Lower leg skin (tissue), 3 donors: Measurements from ENCODE around the gene APP.

Experiments used
- CTCF ChIP-seq, 3 donors: fragments of 450-650 bp; IDR thresholded peaks; one replicate each; pipeline ENCODE4 v1.5.1; 2016; ENCODE audit warnings: antibody characterized with exemption in 3 of 3, mild to moderate bottlenecking in 3 of 3, moderate library complexity in 2 of 3
- POLR2A ChIP-seq, 2 donors: fragments of 450-650 bp; IDR thresholded peaks; one replicate each; pipeline ENCODE4 v1.6.1; 2016 to 2017; ENCODE audit warnings: antibody characterized with exemption in 2 of 2, mild to moderate bottlenecking in 1 of 2, moderate library complexity in 1 of 2

GRCh38 chr21:26140164-26140579 is 30.4 kb downstream of the APP start:
- TF ChIP-seq POLR2A (IDR thresholded peaks at IDR 0.05), result no peak
- no peak for TF ChIP-seq CTCF (IDR thresholded peaks at IDR 0.05)
